HG03064 (cell line): ENCODE measurements around the gene RTN4RL1.
"Not testable (repeated sequence)": the region's sequence is repeated elsewhere in the genome, so short reads cannot be mapped to it uniquely, and the experiment has no call there.

ENCODE experiments used
- ATAC-seq: cut with Tn5 transposase; IDR thresholded peaks from one replicate; pipeline ENCODE4 v1.9.1; 2021; ENCODE audit warnings: low read depth; ENCODE audit not compliant: unreplicated experiment

Gene RTN4RL1

DNA sequence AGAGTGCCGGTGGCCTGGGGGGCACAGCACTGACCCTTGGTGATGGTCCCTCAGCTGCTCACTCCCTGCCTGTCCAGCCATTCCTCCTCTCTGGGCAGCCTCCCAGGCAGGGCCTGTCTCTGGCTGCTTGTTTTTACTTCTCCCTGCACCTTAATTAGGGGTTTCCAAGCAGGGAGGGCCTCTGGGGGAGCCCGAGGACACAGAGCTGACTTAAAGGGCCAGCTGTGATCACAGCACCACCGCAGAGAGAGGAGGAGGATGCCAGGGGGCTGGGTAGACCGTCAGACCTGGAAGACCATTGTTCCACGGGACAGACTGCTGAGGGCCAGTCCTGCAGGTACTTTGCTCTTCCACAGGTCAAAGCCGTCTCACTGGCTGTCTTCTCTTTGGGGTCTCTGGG lies 3.6 kb upstream of the RTN4RL1 start:
- no peak for ATAC-seq

DNA sequence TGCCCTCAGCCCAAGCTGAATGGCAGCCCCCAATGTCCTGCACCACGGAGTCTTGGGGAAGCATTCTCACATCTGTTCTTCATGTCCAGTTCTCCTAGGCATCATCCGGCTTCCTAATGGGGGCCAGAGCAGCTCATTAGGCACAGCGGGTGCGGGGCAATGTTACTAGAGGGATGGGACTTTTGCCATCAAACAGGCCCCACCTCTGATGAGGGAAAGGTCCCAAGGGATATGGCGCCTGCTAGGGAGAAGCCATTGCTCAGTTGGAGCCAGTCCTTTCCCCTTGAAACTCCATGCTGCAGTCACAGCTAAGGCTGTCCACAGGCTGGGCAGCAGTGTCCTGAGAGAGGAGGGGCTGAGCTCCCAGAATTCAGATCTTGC lies 3.1 kb upstream of the RTN4RL1 start:
- no peak for ATAC-seq

DNA sequence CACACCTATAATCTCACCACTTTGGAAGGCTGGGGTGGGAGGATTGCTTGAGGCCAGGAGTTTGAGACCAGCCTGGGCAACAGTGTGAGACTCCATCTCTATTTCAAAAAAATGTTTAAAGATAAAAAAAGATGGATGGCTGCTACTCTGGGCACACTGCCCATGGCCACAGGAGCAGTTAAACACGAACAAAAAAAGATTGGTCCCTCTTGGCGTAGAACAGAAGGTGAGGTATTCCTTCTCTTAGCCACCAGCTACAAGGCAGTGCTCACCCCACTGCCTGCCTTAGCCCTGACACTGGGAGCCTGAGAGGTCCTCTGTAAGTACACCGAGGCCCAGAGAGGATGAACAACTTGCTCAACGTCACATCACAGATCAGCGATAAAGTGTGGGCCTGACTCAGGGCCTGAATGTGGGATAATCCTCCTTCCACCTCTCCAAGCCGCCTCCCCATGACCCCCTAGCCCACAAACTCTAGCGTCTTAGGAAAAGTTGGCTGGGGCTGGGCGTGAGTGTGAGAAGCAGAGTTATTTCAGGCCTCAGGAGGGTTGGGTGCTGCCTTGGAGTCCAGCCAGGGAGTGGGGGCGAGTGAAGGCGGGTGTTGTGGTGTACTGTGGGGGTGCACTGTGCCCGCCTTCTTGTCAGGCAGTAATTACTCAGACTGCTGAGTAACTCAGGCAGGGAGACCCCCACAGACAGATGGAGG lies 2.5 kb upstream of the RTN4RL1 start:
- ATAC-seq, result no peak

DNA sequence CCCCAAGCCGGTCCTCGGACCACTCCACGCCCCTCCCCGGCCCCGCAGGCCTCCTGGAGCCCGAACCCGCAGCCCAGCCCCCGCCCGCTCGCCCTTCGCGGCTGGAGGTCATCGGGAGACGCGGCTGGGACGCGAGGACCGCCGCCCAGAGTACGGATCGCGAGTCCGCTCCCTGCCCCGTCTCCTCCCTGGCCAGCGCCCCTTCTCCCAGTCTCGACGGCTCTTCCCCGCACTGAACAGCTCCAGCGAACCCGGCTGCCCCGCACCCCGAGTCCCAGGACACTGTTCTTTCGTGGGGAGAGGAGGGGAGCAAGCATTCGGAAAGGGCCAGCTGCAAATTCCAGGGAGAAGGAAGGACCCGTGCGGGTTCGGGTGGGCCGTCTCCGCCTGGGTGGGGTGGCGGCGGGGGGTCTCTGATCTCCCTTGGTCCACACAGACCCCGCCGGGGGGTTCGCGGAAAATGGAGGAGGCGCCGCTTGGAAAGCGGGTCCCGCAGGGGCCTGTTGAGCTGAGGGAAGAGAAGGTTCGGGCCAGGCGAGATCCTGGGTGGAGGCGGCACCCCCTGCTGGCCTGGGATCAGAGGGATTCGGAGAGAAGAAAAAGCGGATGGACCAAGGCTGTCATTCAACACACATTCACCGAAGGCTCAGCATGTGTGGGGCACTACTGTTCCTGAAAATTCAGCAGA lies 632 bp upstream of the RTN4RL1 start:
- ATAC-seq, result no peak

DNA sequence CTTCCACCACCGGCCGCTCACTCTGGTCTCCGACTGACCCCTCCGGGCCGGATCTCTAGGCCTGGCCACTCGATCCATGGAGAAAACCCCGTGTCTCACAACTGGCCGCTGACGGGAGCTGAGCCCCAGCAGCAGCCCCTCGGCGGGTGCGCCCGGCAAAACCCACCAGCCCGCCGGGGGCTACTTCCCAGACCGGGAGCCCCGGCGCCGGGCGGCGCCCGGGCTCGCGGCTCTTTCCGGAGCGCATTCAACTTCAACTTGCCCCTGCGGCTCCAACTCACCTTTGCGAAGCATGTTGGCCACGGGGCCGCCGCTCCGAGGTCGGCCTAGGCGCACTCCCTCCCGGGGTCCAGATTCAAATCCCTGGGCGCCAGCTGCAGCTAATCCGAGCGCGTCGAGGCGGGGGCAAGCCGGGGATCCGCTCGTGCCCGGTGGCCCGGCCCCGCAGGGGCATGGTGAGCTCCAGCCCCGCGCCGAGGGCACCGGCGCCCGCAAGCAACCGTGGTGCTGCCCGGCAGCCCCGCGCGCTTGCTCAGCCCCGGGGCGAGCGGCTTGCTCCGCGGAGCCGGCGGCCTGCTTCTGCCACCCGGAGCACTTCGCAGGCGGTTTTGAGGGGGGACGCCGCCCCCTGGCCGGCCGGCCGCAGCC lies 438 bp downstream of the RTN4RL1 start:
- ATAC-seq, result no peak

DNA sequence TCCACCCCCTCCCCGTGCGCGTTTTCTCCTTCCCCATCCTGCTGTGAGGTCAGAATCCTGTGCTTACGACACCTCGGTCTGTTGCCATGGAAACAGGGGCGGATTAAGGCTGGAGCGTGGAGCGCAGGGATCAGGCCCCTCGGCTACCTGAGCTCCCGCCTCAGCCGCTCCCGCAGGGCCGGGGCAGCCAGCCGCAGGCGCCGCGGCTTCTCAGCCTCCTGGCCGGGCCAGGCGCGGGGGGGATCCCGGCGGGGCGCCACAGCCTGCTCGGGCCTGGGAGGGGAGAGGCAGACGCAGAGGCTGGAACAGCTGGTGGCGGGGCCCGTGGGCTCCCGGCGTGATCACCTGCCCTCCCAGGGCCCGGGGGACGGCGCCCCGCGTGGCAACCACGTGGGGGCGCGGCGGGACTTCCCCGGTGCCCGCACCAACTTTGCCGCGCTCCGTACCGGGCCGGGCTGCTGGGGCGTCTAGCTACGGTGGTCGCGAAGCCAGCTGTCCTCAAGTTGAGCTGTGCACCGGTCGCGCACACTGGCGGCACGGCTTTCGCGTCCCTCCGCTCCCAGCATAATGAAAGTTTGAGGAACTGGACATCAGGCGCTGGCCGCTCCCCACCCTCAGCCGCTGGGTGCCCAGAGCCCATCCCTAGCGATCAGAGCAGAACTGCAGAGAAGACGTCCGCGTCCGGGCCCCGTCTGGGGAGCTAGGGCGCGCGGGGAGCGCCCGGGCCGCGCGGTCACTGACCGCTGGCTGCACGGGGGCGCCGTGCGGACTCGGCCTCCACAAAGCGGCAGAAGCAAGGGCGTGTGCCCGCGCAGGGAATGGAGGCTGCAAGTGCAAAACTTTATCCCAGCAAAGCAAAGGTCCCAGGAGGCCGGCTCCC lies 1.2 kb downstream of the RTN4RL1 start:
- ATAC-seq, result no peak

DNA sequence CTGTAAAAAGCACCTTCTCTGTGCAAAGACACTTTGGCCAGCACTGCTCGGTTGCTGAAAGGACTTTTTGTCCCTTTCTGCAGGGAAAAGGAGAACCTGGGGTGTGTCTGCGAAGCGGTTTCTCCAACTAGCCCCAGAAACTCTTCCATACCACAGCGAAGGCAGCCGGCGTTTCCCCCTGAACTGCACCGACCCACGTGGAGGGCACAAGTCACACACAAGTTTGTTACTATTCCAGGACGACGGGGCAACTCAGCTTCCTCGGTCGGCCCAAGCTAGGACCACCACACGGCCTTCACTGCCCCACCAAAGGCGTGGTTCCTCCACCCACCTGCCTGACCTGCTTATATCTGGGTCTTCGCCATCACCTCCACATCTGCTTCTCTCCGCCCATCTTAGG lies 1.9 kb downstream of the RTN4RL1 start:
- no peak for ATAC-seq

DNA sequence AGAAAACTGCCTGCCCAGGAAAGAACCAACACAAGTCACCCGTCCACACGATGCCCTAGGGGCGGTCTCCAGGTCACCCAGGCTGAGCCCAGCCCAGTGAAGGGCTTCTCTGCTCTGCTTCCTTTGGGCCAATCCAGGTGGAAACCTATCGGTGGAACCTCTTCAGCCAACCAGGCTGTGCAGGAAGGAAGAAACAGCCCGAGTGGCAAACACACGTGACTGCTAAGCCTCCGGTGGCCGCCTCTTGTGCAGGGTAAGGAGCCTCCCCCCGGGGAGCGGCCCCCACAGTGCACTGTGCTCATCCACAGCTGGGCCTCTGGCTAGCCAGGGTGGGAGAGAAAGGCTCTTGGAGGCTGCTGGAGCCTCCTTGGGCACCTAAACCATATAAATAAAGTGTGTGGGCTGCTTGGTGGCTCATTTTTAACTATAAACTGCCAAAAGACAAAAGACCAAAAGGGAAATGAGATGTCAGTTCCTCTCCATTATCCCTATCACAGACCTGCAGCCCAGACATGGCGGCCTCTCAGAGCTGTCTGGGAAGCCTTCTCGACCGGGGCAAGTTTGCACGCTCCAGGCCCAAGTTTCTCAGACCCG lies 2.4 kb downstream of the RTN4RL1 start:
- no peak for ATAC-seq

DNA sequence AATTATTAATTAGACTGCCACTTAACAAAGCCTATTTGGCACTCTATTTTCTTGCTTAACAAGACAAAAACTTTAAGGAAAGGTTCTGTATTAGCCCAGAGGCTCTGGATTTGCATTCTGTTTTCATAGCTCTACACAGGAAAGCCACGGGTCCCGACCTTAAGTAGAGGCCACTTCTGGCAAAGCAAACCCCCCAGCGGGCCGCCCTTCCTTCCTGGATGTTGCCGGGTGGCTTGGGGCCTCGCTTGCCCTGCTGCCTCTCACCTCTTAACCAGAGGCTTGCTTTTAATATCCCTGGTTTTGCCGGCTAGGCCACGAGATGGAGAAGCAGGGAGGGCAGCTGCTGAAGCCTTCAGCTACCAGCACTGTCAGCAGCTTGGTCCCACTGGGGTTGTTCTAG lies 4.4 kb downstream of the RTN4RL1 start:
- ATAC-seq, result no peak

DNA sequence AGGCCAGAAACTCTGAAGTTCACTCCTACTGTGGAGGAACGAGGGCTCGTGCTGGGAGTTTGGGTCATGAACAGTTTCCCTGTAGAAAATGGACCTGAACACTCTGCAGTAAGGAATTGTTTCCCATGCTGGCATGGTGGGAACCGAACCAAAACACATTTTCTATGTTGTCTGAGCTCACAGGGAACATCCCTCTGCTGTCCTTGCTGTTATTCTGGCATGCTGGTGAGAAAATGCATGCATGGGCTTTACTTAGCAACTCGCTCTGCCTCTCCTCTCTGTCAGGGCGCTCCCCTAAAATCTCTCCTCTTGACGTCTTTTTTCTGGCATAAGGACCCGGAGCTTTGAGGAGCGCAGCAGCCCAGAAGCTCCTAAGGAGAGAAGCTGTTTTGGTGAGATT lies 5.4 kb downstream of the RTN4RL1 start:
- ATAC-seq, result no peak

DNA sequence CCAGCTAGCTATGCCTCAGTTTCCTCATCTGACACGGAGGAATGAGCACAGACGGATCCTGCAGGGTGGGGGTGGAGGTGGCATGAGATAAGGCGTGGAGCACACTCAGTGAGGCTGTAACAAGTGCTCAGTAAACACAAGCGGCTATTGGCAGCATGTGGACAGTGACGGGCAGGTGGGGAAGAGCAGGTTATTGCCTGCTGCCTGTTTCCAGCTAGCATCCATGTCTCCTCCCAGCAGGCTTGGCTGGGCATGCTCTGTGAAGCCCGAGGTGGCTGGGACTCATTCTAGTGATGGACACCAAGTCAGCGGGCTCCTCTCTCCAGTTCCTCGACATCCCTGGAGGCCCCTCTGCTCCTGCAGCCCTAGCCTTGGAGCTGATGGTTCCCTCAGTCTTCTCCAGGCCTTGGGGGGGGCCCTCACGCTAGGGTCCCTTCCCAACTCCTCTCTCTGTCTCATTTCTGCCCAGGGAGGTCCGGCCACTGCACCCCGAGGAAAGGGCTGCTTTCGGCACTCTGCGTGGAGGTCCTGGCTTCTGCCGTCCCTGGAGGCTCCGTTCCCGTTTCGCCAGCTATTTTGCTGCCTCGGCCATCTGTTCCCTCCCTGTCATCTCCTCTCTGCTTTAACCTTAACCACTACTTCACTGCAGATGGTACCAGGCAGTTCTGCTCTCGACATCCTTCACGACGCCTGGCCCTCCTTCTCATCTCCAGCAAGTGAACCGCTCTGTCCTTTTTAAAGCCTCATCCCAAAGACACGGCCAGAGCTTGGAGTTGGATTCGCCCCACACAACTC lies 6.2 kb downstream of the RTN4RL1 start:
- ATAC-seq, result no peak

DNA sequence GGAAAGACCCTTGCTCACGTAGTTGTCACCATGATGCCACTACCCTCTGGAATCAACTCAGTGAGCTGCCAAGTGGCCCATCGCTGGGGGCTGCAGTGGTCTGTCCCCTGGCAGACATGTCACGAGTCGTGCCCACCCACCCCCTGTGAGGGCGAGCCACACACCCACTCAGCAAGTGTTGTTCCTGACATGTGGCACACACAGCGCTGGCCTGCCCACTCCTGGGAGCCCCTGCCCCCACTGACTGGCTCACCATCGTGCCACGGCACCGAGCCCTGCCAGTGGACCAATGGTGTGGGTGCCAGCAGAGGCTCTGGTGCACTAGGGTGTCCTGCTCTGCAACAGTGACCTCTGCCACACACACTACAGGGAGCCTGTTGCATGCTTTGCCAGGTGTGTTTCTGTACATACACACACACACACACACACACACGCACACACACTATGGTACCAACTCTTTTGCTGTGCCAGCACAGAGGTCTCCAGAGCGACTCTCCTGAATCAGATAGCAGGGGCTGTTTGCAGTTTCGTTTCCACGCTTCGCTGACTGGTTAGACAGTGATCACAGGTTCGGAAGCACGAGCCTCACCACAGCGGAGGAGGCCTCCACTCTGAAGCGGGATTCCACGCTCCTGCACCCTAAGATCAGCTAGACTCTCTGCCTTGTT lies 7.7 kb downstream of the RTN4RL1 start:
- no peak for ATAC-seq

DNA sequence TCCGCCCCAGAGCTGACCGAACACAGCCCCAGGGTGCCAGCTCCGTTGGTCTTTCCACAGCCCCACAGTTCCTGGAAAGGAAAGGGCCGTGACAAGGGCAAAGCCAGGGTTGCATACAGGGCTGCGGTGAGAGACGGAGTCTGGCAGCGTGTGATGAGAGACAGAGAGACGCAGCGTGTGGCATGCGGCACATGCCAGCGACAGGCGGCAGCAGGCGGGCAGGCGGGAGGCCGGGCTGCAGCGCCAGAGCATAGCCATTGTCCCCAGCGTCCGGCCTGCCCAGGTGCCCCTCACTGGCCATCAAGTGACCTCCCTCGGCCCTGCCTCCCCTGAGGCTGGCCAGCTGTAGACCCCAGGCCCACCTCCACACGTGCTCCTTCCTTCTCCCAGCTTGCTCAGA lies 8.6 kb downstream of the RTN4RL1 start:
- no peak for ATAC-seq

DNA sequence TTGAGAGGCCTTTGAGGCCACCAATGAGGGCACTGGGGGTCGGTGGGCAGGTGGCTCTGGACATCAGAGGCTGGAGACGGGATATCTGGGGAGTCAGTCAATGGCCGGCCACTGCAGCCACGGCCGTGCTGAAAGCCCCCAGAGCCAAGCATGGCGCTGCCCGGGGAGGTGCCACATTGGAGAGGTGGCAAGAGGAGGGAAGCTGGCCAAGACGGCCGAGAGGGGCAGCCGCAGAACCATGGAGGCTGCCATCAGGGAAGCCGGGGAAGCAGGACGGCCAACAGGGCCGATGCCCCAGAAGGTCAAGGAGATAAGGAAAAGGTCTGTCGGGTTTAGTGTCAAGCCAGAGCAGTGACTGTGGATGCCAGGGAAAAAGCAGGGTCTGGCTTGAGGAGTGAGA lies 9.8 kb downstream of the RTN4RL1 start:
- no peak for ATAC-seq

DNA sequence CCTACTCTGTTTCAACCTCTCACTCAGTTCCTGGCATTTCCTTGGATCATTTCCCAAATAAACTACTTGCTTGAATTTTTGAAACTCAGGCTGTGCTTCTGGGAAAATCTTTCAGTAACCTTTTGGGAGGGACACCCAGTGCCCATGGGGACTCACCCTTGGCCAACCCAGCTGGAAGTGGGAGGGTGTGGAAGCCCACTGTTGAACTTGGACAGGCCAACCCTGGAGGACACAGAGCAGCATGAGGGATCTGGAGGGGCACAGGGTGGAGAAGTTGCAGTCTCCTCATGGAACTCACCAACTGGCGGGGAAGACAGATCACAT lies 11.2 kb downstream of the RTN4RL1 start:
- no peak for ATAC-seq

DNA sequence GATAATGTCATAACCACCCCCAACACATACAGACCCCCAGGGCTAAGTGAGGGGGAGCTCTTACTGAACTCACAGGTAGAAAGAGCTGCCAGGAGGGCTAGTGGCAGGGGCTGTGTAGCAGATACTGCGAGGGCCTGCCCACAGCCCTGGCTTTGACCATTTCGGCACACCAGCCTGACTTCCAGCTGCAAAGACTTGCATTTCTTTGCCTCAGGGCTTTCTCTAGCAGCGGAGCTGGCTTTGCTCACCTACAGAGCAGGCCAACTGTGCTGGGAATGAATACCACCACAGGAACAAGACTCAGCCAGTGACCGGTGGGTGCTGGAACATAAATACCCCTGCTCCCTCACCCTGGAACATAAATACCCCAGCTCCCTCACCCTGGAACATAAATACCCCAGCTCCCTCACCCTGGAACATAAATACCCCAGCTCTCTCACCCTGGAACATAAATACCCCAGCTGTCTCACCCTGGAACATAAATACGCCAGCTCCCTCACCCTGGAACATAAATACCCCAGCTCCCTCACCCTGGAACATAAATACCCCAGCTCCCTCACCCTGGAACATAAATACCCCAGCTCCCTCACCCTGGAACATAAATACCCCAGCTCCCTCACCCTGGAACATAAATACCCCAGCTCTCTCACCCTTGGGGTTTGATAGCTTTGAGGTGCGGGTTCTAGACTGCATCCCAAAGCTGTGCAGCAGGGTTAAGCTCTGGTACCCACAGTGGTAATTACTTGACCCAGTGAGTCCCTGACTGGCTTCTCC lies 11.7 kb downstream of the RTN4RL1 start:
- not testable (repeated sequence) for ATAC-seq

DNA sequence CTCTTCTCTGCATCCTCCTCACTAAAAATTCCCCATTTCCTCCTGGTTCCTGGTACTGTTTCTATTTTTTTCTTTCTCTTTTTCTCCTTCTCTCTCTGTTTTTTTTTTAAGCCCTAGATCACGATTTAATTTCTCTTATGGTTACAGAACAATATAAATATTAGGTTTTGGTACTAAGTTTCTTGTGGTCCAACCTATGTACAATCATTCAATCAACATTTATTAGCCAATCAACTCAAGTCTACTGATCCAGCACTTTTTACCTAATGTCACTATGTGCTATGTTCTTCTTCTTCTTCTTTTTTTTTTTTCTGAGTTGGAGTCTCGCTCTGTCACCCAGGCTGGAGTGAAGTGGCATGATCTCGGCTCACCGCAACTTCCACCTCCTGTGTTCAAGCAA lies 12.6 kb downstream of the RTN4RL1 start:
- no peak for ATAC-seq

DNA sequence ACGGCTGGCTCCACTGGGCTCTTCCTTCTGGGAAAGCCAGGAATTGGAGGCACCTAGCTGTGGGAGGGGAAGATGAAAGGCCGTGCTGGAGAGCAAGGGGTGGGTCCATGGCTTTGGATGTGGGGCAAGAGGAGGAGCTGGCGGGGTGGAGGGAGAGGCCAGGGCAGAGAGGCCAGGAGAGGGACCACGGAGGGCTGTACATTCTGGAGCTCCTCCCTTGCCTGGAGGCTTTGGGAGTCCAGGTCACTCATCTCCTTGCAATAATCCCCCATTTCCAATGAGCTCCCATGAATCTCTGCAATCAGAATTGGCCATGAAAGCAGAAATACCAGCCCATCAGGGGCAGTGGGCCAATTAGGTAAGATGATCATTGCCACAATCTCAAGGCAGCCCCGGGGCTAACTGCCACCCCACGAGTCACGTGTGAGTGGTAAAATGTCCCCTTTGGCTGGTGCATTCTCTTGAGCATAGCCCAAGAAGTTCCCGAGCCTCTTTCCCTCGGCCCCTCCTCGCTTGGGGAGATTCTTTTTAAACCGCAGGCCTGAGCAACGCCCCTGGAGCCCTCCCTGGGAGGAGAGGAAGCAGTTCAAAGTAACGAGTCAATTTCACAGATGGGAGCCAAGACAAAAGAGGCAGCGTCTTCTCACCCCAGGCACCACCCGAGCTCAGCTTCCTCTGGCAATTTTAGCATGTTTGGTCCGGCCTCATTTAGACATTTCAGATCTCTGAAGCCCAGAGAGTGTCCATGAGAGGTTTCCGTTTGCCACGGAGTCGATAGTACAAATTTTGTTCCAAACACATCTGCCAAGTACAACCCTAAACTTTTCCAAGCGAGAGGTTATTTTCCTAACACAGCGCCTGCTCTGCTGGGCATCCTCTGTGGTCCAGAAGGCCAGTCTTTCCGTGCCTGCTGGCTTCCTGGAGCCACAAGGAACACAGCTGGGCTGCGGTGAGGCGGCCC lies 13.4 kb downstream of the RTN4RL1 start:
- no peak for ATAC-seq
